Measurements from ENCODE around the gene ZBED5.
"Not testable (repeated sequence)": the region's sequence is repeated elsewhere in the genome, so short reads cannot be mapped to it uniquely, and the experiment has no call there.

GRCh38 chr11:10890083-10890482 lies 32.2 kb upstream of the ZBED5 start:
- not testable (repeated sequence) for TF ChIP-seq CTCF, MAX, MYC (IDR thresholded peaks at IDR 0.05; ENCODE audit: low read depth, low read length)

All from NB4 (cell line).